Neural cell (in vitro differentiated cells): ENCODE measurements around the gene FARP1. TPM values are rescaled to one million over a fixed set of nuclear protein-coding genes. Genes with fewer than 3 reads are reported as not detected.

Source experiments
- H2AFZ ChIP-seq: fragments of 200-600, 300-800 bp; sonication (generic), shearing (Covaris generic); 2 replicates; pipeline ENCODE4 v1.6.0; 2014; ENCODE audit warnings: low read depth, mild to moderate bottlenecking, antibody characterized with exemption, low read length, moderate library complexity
- H3F3A ChIP-seq: fragments of 200-600 bp; shearing (Covaris generic); 2 replicates; pipeline ENCODE4 v1.6.1; 2016; ENCODE audit warnings: mild to moderate bottlenecking, moderate library complexity, mixed read lengths, antibody characterized with exemption, low read length; ENCODE audit not compliant: insufficient read depth, poor library complexity, severe bottlenecking
- H3K27ac ChIP-seq: fragments of 200-600, 300-800 bp; sonication (generic), shearing (Covaris generic); 2 replicates; pipeline ENCODE4 v1.5.1; 2014; ENCODE audit warnings: mild to moderate bottlenecking, low read length, moderate library complexity
- H3K27me3 ChIP-seq: fragments of 300-800, 200-600 bp; sonication (generic), shearing (Covaris generic); 2 replicates; pipeline ENCODE4 v1.6.0; 2014; ENCODE audit warnings: mild to moderate bottlenecking, low read depth, low read length, moderate library complexity; ENCODE audit not compliant: insufficient read depth
- H3K36me3 ChIP-seq: fragments of 300-800, 200-600 bp; sonication (generic), shearing (Covaris generic); 2 replicates; pipeline ENCODE4 v1.5.1; 2014; ENCODE audit warnings: mild to moderate bottlenecking, antibody characterized with exemption, low read length, moderate library complexity; ENCODE audit not compliant: insufficient read depth
- H3K4me2 ChIP-seq: fragments of 300-800, 200-600 bp; sonication (generic), shearing (Covaris generic); 2 replicates; pipeline ENCODE4 v1.6.0; 2014; ENCODE audit warnings: mild to moderate bottlenecking, low read length
- H3K4me3 ChIP-seq: fragments of 300-800, 200-600 bp; sonication (generic), shearing (Covaris generic); 2 replicates; pipeline ENCODE4 v1.5.1; 2014; ENCODE audit warnings: mild to moderate bottlenecking, low read length, moderate library complexity
- H3K79me2 ChIP-seq: fragments of 200-600 bp; shearing (Covaris generic); replicated peaks from 2 replicates; pipeline ENCODE4 v1.6.0; 2014; ENCODE audit warnings: mild to moderate bottlenecking, low read length, moderate library complexity; ENCODE audit not compliant: insufficient read depth
- H3K9ac ChIP-seq: fragments of 300-800, 200-600 bp; sonication (generic), shearing (Covaris generic); 2 replicates; pipeline ENCODE4 v1.6.1; 2016; ENCODE audit warnings: mild to moderate bottlenecking, low read length, mixed read lengths
- H3K9me2 ChIP-seq: fragments of 200-600 bp; shearing (Covaris generic); 2 replicates; pipeline ENCODE4 v1.6.1; 2016; ENCODE audit warnings: mild to moderate bottlenecking, low read length, mixed read lengths; ENCODE audit not compliant: insufficient read depth
- H3K9me3 ChIP-seq: fragments of 200-600, 300-800 bp; sonication (generic), shearing (Covaris generic); 2 replicates; pipeline ENCODE4 v1.6.1; 2016; ENCODE audit warnings: mild to moderate bottlenecking, mixed run types, low read length, moderate library complexity, mixed read lengths
- H4K20me1 ChIP-seq: fragments of 200-600 bp; shearing (Covaris generic); 2 replicates; pipeline ENCODE4 v1.6.1; 2016; ENCODE audit warnings: mild to moderate bottlenecking, mixed run types; ENCODE audit not compliant: insufficient read depth
- EP300 ChIP-seq: fragments of 450-650 bp; conservative IDR thresholded peaks from 2 replicates; pipeline ENCODE4 v1.6.1; 2014; ENCODE audit warnings: antibody characterized with exemption, mild to moderate bottlenecking, moderate library complexity; ENCODE audit not compliant: poor library complexity, severe bottlenecking
- EZH2 ChIP-seq: fragments of 200-600, 300-800 bp; shearing (Covaris generic), sonication (generic); IDR thresholded peaks from 2 replicates; pipeline ENCODE4 v1.6.1; 2014; ENCODE audit warnings: antibody characterized with exemption, low read length, borderline replicate concordance, mild to moderate bottlenecking; ENCODE audit not compliant: insufficient read depth, poor library complexity, severe bottlenecking
- MXI1 ChIP-seq: fragments of 450-650 bp; conservative IDR thresholded peaks from 2 replicates; pipeline ENCODE4 v1.6.1; 2014; ENCODE audit warnings: antibody characterized with exemption, mild to moderate bottlenecking; ENCODE audit not compliant: poor library complexity, severe bottlenecking
- POLR2AphosphoS5 ChIP-seq: IDR thresholded peaks from 2 replicates; pipeline ENCODE4 v1.6.1; 2012
- RAD21 ChIP-seq: fragments of 450-650 bp; conservative IDR thresholded peaks from 2 replicates; pipeline ENCODE4 v1.6.1; 2014; ENCODE audit warnings: antibody characterized with exemption, mild to moderate bottlenecking, moderate library complexity
- SMC3 ChIP-seq: fragments of 450-650 bp; conservative IDR thresholded peaks from 2 replicates; pipeline ENCODE4 v1.6.1; 2014; ENCODE audit warnings: antibody characterized with exemption, mild to moderate bottlenecking, moderate library complexity; ENCODE audit not compliant: poor library complexity
- TAF1 ChIP-seq: IDR thresholded peaks from 2 replicates; pipeline ENCODE4 v1.6.1; 2012; ENCODE audit warnings: low read depth
- polyA plus RNA-seq: library from polyadenylated mRNA; depleted of rRNA; stranded (reverse); fragments of >200 nt; gene quantifications from 2 replicates; pipeline ENCODE4 v1.2.3, GENCODE V29; 2014
- TF ChIP-seq, protein P1 (sequence below): IDR thresholded peaks from 2 replicates; pipeline ENCODE4 v1.6.1; 2012; ENCODE audit warnings: borderline replicate concordance
- TF ChIP-seq, protein P2 (sequence below): fragments of 450-650 bp; IDR thresholded peaks from 2 replicates; pipeline ENCODE4 v1.5.1; 2014; ENCODE audit warnings: antibody characterized with exemption, mild to moderate bottlenecking, moderate library complexity; ENCODE audit not compliant: poor library complexity, severe bottlenecking

Gene FARP1
- polyA plus RNA-seq, 1 donor from 2014 or later: 19.7 TPM

GRCh38 chr13:98374750-98375149 lies 231.9 kb downstream of the FARP1 start (continued):
- TF ChIP-seq, protein P1, sequence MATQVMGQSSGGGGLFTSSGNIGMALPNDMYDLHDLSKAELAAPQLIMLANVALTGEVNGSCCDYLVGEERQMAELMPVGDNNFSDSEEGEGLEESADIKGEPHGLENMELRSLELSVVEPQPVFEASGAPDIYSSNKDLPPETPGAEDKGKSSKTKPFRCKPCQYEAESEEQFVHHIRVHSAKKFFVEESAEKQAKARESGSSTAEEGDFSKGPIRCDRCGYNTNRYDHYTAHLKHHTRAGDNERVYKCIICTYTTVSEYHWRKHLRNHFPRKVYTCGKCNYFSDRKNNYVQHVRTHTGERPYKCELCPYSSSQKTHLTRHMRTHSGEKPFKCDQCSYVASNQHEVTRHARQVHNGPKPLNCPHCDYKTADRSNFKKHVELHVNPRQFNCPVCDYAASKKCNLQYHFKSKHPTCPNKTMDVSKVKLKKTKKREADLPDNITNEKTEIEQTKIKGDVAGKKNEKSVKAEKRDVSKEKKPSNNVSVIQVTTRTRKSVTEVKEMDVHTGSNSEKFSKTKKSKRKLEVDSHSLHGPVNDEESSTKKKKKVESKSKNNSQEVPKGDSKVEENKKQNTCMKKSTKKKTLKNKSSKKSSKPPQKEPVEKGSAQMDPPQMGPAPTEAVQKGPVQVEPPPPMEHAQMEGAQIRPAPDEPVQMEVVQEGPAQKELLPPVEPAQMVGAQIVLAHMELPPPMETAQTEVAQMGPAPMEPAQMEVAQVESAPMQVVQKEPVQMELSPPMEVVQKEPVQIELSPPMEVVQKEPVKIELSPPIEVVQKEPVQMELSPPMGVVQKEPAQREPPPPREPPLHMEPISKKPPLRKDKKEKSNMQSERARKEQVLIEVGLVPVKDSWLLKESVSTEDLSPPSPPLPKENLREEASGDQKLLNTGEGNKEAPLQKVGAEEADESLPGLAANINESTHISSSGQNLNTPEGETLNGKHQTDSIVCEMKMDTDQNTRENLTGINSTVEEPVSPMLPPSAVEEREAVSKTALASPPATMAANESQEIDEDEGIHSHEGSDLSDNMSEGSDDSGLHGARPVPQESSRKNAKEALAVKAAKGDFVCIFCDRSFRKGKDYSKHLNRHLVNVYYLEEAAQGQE: no peak

DNA sequence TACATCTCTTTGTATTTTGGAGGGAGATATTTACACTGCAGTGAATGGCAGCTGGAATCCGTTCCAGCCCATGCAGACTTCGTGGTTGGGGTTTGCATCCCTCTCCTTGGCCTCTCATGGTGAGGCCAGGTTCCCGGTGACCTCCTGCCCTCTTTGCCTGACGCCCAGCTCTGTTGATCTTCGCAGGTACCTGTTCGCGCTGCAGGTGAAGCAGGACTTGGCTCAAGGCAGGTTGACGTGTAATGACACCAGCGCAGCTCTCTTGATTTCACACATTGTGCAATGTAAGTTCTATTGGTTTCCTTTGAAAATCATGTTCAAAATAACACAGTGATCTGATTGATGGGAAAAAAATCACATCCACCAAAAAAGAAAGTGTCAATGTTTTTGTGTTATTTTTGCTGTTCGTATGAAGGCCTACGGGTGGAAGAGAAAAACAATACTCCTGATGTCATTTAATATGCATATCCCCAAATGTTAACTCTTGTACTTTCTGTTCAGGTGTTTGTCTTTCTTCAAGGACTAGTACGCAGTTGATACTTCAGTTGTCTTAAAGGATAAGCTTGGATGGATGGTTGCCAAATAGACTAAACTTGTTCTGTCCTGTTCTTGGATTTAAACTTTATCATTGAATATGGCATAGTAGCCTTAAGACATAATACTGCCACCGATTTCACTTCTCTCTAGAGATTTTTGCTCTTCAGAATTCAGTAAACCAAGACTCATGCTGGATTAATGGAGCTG lies 234.9 kb downstream of the FARP1 start:
- Histone ChIP-seq H4K20me1 (no peaks in the 10 kb centered on the region), H3K27me3 (no peaks in the 10 kb centered on the region), H3K36me3 (no peaks in the 10 kb centered on the region), H3K79me2 (no peaks in the 10 kb centered on the region), H3K9ac (no peak overlapping the region), H3K9me3 (no peaks in the 10 kb centered on the region), H2AFZ (no peak overlapping the region), H3K9me2 (no peaks in the 10 kb centered on the region), H3K4me3 (no peak overlapping the region), H3K4me2 (no peak overlapping the region), H3K27ac (no peak overlapping the region), H3F3A (peaks cover 3% of the 10 kb centered on the region)
- TF ChIP-seq SMC3: no peak
- TF ChIP-seq, protein P1: no peak
- no peak for TF ChIP-seq MXI1
- TF ChIP-seq TAF1: no peak
- TF ChIP-seq POLR2AphosphoS5: no peak
- TF ChIP-seq EP300: no peak
- TF ChIP-seq RAD21: no peak
- TF ChIP-seq EZH2: no peak
- TF ChIP-seq, protein P2, sequence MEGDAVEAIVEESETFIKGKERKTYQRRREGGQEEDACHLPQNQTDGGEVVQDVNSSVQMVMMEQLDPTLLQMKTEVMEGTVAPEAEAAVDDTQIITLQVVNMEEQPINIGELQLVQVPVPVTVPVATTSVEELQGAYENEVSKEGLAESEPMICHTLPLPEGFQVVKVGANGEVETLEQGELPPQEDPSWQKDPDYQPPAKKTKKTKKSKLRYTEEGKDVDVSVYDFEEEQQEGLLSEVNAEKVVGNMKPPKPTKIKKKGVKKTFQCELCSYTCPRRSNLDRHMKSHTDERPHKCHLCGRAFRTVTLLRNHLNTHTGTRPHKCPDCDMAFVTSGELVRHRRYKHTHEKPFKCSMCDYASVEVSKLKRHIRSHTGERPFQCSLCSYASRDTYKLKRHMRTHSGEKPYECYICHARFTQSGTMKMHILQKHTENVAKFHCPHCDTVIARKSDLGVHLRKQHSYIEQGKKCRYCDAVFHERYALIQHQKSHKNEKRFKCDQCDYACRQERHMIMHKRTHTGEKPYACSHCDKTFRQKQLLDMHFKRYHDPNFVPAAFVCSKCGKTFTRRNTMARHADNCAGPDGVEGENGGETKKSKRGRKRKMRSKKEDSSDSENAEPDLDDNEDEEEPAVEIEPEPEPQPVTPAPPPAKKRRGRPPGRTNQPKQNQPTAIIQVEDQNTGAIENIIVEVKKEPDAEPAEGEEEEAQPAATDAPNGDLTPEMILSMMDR: no peak
